ENCODE data around the gene DPM2.

- TF ChIP-seq, protein P1, sequence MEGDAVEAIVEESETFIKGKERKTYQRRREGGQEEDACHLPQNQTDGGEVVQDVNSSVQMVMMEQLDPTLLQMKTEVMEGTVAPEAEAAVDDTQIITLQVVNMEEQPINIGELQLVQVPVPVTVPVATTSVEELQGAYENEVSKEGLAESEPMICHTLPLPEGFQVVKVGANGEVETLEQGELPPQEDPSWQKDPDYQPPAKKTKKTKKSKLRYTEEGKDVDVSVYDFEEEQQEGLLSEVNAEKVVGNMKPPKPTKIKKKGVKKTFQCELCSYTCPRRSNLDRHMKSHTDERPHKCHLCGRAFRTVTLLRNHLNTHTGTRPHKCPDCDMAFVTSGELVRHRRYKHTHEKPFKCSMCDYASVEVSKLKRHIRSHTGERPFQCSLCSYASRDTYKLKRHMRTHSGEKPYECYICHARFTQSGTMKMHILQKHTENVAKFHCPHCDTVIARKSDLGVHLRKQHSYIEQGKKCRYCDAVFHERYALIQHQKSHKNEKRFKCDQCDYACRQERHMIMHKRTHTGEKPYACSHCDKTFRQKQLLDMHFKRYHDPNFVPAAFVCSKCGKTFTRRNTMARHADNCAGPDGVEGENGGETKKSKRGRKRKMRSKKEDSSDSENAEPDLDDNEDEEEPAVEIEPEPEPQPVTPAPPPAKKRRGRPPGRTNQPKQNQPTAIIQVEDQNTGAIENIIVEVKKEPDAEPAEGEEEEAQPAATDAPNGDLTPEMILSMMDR (IDR thresholded peaks at IDR 0.05; ENCODE audit: low read depth, low read length, poor library complexity, severe bottlenecking): no peak
- TF ChIP-seq EZH2phosphoT487 (IDR thresholded peaks at IDR 0.05; ENCODE audit: borderline replicate concordance, low read length): no peak
Observed at GRCh38 chr9:127959841-127960409, 22.3 kb upstream of the DPM2 start.

Data from DOHH2 (cell line).